HFF-Myc (cell line): ENCODE data around the gene HLF.

Experiments
- DNase-seq: peaks from one replicate; pipeline ENCODE4 v3.0.0-alpha.2; 2011; ENCODE audit warnings: low read depth; ENCODE audit errors: extremely low read depth
- H3K4me3 ChIP-seq: replicated peaks from 2 replicates; pipeline ENCODE4 v1.5.1; 2011; ENCODE audit warnings: low read depth, mild to moderate bottlenecking, control low read depth, low read length
- TF ChIP-seq, protein P1 (sequence below): IDR thresholded peaks from 2 replicates; pipeline ENCODE4 v1.5.1; 2012; ENCODE audit warnings: mild to moderate bottlenecking, low read depth, low read length, control low read depth; ENCODE audit errors: missing control alignments

Gene HLF

DNA sequence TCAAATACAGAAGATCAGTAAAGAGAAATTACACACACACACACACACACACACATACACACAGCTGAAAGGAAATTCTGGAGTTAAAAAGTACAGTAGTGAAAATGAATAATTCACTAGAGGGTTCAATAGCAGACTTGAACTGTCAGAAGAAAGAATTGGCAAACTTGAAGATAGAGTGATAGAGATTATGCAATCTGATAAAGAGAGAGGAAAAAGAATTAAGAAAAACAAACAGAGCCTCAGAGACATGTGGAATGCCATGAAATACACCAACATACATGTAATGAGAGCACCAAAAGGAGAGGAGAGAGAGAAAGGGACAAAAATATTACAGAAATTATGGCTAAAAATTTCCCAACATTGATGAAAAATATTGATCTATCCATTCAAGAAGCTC, 96.2 kb downstream of the HLF start:
- DNase-seq, result no peak
- no peak overlapping the region for H3K4me3 ChIP-seq
- TF ChIP-seq, protein P1, sequence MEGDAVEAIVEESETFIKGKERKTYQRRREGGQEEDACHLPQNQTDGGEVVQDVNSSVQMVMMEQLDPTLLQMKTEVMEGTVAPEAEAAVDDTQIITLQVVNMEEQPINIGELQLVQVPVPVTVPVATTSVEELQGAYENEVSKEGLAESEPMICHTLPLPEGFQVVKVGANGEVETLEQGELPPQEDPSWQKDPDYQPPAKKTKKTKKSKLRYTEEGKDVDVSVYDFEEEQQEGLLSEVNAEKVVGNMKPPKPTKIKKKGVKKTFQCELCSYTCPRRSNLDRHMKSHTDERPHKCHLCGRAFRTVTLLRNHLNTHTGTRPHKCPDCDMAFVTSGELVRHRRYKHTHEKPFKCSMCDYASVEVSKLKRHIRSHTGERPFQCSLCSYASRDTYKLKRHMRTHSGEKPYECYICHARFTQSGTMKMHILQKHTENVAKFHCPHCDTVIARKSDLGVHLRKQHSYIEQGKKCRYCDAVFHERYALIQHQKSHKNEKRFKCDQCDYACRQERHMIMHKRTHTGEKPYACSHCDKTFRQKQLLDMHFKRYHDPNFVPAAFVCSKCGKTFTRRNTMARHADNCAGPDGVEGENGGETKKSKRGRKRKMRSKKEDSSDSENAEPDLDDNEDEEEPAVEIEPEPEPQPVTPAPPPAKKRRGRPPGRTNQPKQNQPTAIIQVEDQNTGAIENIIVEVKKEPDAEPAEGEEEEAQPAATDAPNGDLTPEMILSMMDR, result no peak

DNA sequence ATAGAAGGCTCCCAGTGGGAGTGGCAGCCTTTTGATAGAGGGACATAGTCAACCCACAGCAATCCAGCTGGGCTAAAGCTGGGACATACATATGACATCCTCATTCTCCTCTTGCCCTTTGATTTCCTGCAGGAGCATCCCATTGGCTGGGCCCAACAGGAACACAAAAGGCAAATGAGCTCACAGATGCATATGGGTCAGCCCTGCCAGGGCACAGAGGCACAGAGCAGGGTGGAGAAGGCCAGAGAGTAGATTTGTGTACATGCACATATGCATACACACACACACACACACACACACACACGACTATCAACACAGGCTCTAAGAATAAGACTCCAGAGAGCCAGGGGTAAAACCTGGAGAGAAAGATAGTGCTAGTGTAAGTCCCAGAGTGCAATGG, 98.3 kb downstream of the HLF start:
- no peak overlapping the region for H3K4me3 ChIP-seq
- TF ChIP-seq, protein P1, result no peak
- DNase-seq, result no peak

GRCh38 chr17:55366020-55366481, 101.3 kb downstream of the HLF start:
- TF ChIP-seq, protein P1, result no peak

DNA sequence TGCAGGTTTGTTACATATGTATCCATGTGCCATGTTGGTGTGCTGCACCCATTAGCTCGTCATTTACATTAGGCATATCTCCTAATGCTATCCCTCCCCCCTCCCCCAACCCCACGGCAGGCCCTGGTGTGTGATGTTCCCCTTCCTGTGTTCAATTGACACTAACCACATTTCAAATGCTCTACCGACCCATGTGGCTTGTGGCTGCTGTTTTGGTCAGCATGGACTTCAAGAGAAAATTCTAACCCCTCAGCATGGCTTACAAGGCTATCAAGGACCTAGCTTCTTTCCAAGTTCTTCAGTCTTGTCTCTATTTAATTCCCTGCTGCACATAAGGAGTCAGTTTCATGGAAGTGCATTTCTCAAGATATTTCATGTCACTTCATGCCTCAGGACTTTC, 103.9 kb downstream of the HLF start:
- H3K4me3 ChIP-seq, result no peak overlapping the region
- DNase-seq, result no peak
- TF ChIP-seq, protein P1, result no peak

More at GRCh38 chr17:55366020-55366481, 101.3 kb downstream of the HLF start:
- no peak for DNase-seq
- H3K4me3 ChIP-seq, result no peak overlapping the region
